ENCODE data around the gene SPEM3.
A peak's percentile ranks its signal among the peaks of the same experiment; 100 is the strongest.
"Not testable (repeated sequence)": the region's sequence is repeated elsewhere in the genome, so short reads cannot be mapped to it uniquely, and the experiment has no call there.

Gene SPEM3

GRCh38 chr17:7474767-7475166 lies 46.1 kb downstream of the SPEM3 start:
- not testable (repeated sequence) for DNase-seq (ENCODE audit: low spot score)

GRCh38 chr17:7475764-7476422 lies 47.2 kb downstream of the SPEM3 start:
- DNase-seq (ENCODE audit: low spot score): no peak

GRCh38 chr17:7476494-7476893 lies 47.8 kb downstream of the SPEM3 start:
- no peak for DNase-seq (ENCODE audit: low spot score)

- DNase-seq (ENCODE audit: low spot score): no peak
These were observed 48.3 kb downstream of the SPEM3 start for GRCh38 chr17:7476951-7477350.

GRCh38 chr17:7477392-7478275 lies 49.0 kb downstream of the SPEM3 start:
- DNase-seq (ENCODE audit: low spot score): no peak

- peak; percentile 78 for DNase-seq (ENCODE audit: low spot score)
These were observed 49.9 kb downstream of the SPEM3 start for GRCh38 chr17:7478276-7479212.

- peak; percentile 85 for DNase-seq (ENCODE audit: low spot score)
These were observed 50.8 kb downstream of the SPEM3 start, which contains the start of gene ZBTB4 for GRCh38 chr17:7479213-7480088. Gene ZBTB4 (minus strand): TSS chr17:7479631. CDS start chr17:7466801, 12,830 bp downstream.

- DNase-seq (ENCODE audit: low spot score): no peak
These were observed 51.4 kb downstream of the SPEM3 start for GRCh38 chr17:7480089-7480384.

- DNase-seq (ENCODE audit: low spot score): not testable (repeated sequence)
These were observed 52.6 kb downstream of the SPEM3 start, which contains the start of gene SLC35G6 for GRCh38 chr17:7481275-7481674. Gene SLC35G6 (plus strand): TSS chr17:7481446. CDS start chr17:7481517, 71 bp downstream.

GRCh38 chr17:7481842-7482741 lies 53.4 kb downstream of the SPEM3 start:
- DNase-seq (ENCODE audit: low spot score): not testable (repeated sequence)

Data from left forelimb (tissue), 1 donor.